Activated CD8-positive, alpha-beta T cell treated with anti-CD3 and anti-CD28 coated beads for 36 hours (primary cell): ENCODE data around the gene KIF26B. TPM values are rescaled to one million over a fixed set of nuclear protein-coding genes. Genes with fewer than 3 reads are reported as not detected.
A peak's percentile ranks its signal among the peaks of the same experiment; 100 is the strongest.

Source experiments
- ATAC-seq: fragments of 200-7000 bp; cut with Tn5 transposase; one replicate; pipeline ENCODE4 v1.10.0; 2021; ENCODE audit warnings: mild to moderate bottlenecking, moderate library complexity
- CTCF ChIA-PET: fragments of 350-600 bp; sonication (Branson Sonifier 250); formaldehyde crosslinking; loops from one replicate; lab custom pipeline; 2021; ENCODE audit warnings: antibody characterized with exemption; lab: Charles Lee
- POLR2A ChIA-PET: fragments of 350-600 bp; sonication (Branson Sonifier 250); formaldehyde crosslinking; loops from one replicate; lab custom pipeline; 2021; ENCODE audit warnings: antibody characterized with exemption; lab: Charles Lee
- DNase-seq: peaks from one replicate; pipeline ENCODE4 v3.0.0-alpha.2; 2020
- H3K27ac Mint-ChIP-seq: one replicate; pipeline ENCODE4 v1.8.0; 2021; ENCODE audit warnings: mild to moderate bottlenecking, mixed read lengths
- H3K27me3 Mint-ChIP-seq: one replicate; pipeline ENCODE4 v1.8.0; 2021; ENCODE audit warnings: mixed read lengths
- H3K36me3 Mint-ChIP-seq: one replicate; pipeline ENCODE4 v1.8.0; 2021; ENCODE audit warnings: low read depth, mixed read lengths
- H3K4me1 Mint-ChIP-seq: one replicate; pipeline ENCODE4 v1.8.0; 2021; ENCODE audit warnings: low read depth, mixed read lengths
- H3K4me3 Mint-ChIP-seq: one replicate; pipeline ENCODE4 v1.8.0; 2021; ENCODE audit warnings: mild to moderate bottlenecking, moderate library complexity, mixed read lengths
- H3K9me3 Mint-ChIP-seq: one replicate; pipeline ENCODE4 v1.8.0; 2021; ENCODE audit warnings: mixed read lengths
- CTCF ChIP-seq: fragments of 200-600 bp; IDR thresholded peaks from one replicate; pipeline ENCODE4 v1.8.0; 2022; ENCODE audit warnings: antibody characterized with exemption, mild to moderate bottlenecking
- intact Hi-C: fragments of 100-400 bp; cut with micrococcal nuclease; formaldehyde crosslinking; loops from one replicate; pipeline ENCODE4 v1.10.0; 2022
- total RNA-seq, 2 experiments: library from RNA; stranded (reverse); gene quantifications; one replicate each; pipeline ENCODE4 v1.2.3, GENCODE V29; 2021

Gene KIF26B
- total RNA-seq, 2 experiments from 2014 or later: 0.16 TPM

GRCh38 chr1:245325922-245326795, 171.4 kb downstream of the KIF26B start:
- Mint-ChIP-seq H3K36me3 (no peaks in the 10 kb centered on the region), H3K4me1 (peaks cover 4% of the 10 kb centered on the region), H3K4me3 (no peak overlapping the region), H3K27me3 (peaks cover 4% of the 10 kb centered on the region), H3K27ac (no peak overlapping the region), H3K9me3 (no peaks in the 10 kb centered on the region)
- intact Hi-C loops: no loop called here
- DNase-seq (no peak), ATAC-seq (no peak)
- POLR2A ChIA-PET: no interaction called here
- no peak for TF ChIP-seq CTCF
- CTCF ChIA-PET: no interaction called here

- CTCF ChIA-PET: interaction anchor here (0.7 to 1.2 kb wide), 2 partner anchors 171 to 174 kb away, joined by 3 to 4 read pairs; no protein-coding TSS in a partner anchor
- DNase-seq (no peak), ATAC-seq (no peak)
- POLR2A ChIA-PET: interaction anchor here (0.6 kb wide), 1 partner anchor 561 kb away, joined by 4 read pairs; no protein-coding TSS in a partner anchor
- no peak overlapping the region for H3K27ac Mint-ChIP-seq
- H3K4me1 Mint-ChIP-seq: peaks cover 11% of the 10 kb centered on the region
- H3K9me3 Mint-ChIP-seq: no peaks in the 10 kb centered on the region
- intact Hi-C loops: no loop called here
- TF ChIP-seq CTCF: no peak
- H3K36me3 Mint-ChIP-seq: no peaks in the 10 kb centered on the region
- no peak overlapping the region for H3K4me3 Mint-ChIP-seq
- peaks cover 4% of the 10 kb centered on the region for H3K27me3 Mint-ChIP-seq
Observed at GRCh38 chr1:245327360-245327759, 172.6 kb downstream of the KIF26B start.

GRCh38 chr1:245327842-245328241, 173.1 kb downstream of the KIF26B start:
- ChIA-PET POLR2A (interaction anchor here (0.6 kb wide), 1 partner anchor 561 kb away, joined by 4 read pairs; no protein-coding TSS in a partner anchor), CTCF (interaction anchor here (0.7 to 1.2 kb wide), 2 partner anchors 172 to 175 kb away, joined by 3 to 4 read pairs; no protein-coding TSS in a partner anchor)
- TF ChIP-seq CTCF: no peak
- peaks cover 16% of the 10 kb centered on the region for H3K4me1 Mint-ChIP-seq
- no peak overlapping the region for H3K4me3 Mint-ChIP-seq
- peaks cover 2% of the 10 kb centered on the region for H3K9me3 Mint-ChIP-seq
- DNase-seq (no peak), ATAC-seq (no peak)
- peaks cover 4% of the 10 kb centered on the region for H3K27me3 Mint-ChIP-seq
- peaks cover 3% of the 10 kb centered on the region for H3K36me3 Mint-ChIP-seq
- intact Hi-C loops: no loop called here
- no peak overlapping the region for H3K27ac Mint-ChIP-seq

- Mint-ChIP-seq H3K27me3 (peaks cover 9% of the 10 kb centered on the region), H3K36me3 (peaks cover 5% of the 10 kb centered on the region), H3K9me3 (peaks cover 7% of the 10 kb centered on the region), H3K4me3 (no peak overlapping the region), H3K27ac (no peak overlapping the region), H3K4me1 (peaks cover 24% of the 10 kb centered on the region)
- DNase-seq (no peak), ATAC-seq (no peak)
- POLR2A ChIA-PET: no interaction called here
- TF ChIP-seq CTCF: no peak
- intact Hi-C loops: no loop called here
- CTCF ChIA-PET: no interaction called here
Observed at GRCh38 chr1:245330951-245331350, 176.2 kb downstream of the KIF26B start.

- ATAC-seq (peak; percentile 52), DNase-seq (peak; percentile 47)
- no peak for TF ChIP-seq CTCF
- ChIA-PET POLR2A (interaction anchor here (1.0 kb wide), 1 partner anchor 22 kb away, joined by 3 read pairs; no protein-coding TSS in a partner anchor), CTCF (no interaction called here)
- H3K36me3 Mint-ChIP-seq: peaks cover 5% of the 10 kb centered on the region
- H3K9me3 Mint-ChIP-seq: peaks cover 7% of the 10 kb centered on the region
- peak overlapping the region; percentile 70 for H3K27ac Mint-ChIP-seq
- H3K4me1 Mint-ChIP-seq: peaks cover 30% of the 10 kb centered on the region
- H3K27me3 Mint-ChIP-seq: peaks cover 9% of the 10 kb centered on the region
- intact Hi-C loops: no loop called here
- H3K4me3 Mint-ChIP-seq: no peak overlapping the region
Observed at GRCh38 chr1:245332085-245332484, 177.3 kb downstream of the KIF26B start.
